HG03135 (cell line): ENCODE results near the gene DLD.

Source experiments
- ATAC-seq: cut with Tn5 transposase; IDR thresholded peaks from one replicate; pipeline ENCODE4 v1.9.1; 2021; ENCODE audit warnings: mild to moderate bottlenecking, moderate library complexity; ENCODE audit not compliant: unreplicated experiment

The DLD gene

GRCh38 chr7:107961405-107961804 is 70.4 kb downstream of the DLD start:
- no peak for ATAC-seq

DNA sequence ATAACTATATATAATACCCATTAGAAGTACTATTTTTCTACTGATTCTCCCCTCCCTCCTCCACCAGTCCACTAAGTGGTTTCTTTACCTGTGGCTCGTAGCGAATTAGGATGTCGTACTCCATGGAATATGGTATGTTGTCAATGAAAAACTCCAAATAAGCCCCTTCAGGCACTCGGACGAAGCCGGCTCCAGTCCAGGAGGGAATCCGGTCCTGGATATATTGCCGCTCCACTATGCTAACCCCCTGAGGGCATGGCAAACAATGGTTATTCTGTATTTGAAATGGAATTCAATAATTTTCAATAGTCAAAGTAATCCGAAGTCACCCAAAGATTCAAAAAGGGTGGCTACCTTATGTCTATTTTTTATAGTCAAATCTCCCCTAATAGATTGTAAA is 71.8 kb downstream of the DLD start:
- ATAC-seq, result no peak

DNA sequence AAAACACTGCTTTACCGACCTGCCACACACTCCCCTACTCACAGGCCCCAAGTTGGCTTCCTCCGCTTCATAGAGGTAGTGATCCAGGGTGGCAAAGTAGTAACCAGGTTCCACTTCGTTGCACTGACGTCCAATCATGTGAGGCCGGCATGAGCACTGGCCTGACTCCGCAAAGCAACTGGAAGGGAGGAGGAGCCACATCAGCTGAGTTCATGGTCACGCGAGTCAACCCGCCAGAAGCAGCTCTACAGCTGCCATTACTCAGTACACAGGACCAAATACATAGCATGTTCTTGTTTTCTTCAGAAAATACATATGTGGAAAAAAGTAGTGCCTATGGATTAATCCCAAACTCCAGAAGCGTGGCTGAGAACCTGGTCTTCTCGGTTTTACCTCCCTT is 73.5 kb downstream of the DLD start:
- no peak for ATAC-seq

DNA sequence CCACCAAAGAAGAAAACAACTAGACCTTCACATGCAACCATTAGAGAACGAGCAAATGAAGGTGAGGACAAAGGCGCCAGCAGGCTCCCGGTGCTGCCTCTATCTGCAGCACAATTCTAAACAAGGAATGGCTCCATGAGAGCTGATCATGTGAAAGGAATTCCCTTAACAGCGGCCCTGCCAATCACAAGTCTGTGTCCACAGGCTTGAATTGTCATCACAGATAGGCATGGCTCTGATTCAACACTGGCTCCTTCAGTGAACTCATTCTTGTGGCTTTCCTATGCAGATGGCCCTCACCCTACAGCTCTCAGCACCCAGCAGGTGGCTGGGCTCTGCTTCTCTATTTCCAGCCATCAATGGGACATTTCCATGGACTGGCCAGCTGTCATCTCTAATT is 75.7 kb downstream of the DLD start:
- no peak for ATAC-seq

DNA sequence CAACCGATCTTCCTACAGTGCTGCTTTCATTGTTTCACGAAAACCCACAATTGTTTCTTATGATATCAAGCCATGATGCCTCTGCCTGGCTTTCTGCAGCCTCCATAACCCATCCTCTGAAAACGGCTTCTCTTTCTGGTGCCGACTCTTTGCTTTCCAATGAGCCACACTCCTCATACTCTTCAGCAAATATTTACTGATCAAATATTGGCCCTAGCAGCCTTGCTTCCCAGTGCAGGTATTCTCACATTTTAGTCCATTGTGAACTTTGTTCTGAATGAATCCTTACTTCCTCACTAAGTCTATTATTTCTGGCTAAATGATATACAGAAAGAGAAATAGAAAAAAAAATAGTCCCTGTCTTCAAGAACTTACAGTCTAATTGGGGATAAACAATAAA is 76.4 kb downstream of the DLD start:
- no peak for ATAC-seq

GRCh38 chr7:107968449-107968848 is 77.5 kb downstream of the DLD start:
- ATAC-seq, result no peak

DNA sequence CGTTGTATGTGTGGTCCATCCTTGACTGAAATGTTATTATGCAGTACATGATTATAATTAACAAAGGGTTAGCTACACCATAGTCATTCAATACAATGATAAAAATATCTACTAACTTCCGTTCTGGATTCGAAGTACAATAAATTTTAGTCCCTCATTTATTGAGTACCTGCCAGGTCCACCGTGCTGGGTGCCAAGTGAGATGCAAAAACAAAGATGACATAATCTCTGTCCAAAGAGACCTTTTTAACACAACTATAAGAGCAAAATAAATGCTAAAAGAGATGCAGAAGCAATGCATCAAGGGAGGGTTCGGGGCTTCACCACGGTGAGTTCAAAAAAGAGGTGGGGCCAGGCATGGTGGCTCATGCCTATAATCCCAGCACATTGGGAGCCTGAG is 78.9 kb downstream of the DLD start:
- ATAC-seq, result no peak
